ENCODE measurements around the gene CD70.
"Not testable (repeated sequence)": the region's sequence is repeated elsewhere in the genome, so short reads cannot be mapped to it uniquely, and the experiment has no call there.

CD70 gene

GRCh38 chr19:6598254-6598892 is 7.4 kb upstream of the CD70 start:
- DNase-seq (ENCODE audit: extremely low read depth in 1 of 2, low read depth in 1 of 2), result not testable (repeated sequence)

GRCh38 chr19:6597471-6598253 is 6.7 kb upstream of the CD70 start:
- DNase-seq (ENCODE audit: extremely low read depth in 1 of 2, low read depth in 1 of 2), result not testable (repeated sequence)

DNA sequence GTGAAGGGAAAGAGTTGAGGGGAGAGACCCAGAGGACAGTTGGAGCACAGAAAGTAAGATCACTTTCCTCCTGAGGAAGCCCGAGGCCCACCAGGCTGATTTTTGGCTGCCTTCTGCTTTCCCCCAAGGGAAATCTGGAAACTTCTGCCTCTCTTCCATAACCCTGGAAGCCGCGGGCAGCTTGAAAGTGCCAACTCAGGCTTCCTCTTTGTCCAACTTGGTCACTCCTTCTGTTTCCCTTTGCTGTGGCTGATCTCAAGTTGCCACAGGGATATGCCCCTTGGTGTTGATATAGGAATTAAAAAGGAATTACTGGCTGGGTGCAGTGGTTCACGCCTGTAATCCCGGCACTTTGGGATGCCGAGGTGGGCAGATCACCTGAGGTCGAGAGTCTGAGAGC is 5.7 kb upstream of the CD70 start:
- no peak for DNase-seq (ENCODE audit: extremely low read depth in 1 of 2, low read depth in 1 of 2)

DNA sequence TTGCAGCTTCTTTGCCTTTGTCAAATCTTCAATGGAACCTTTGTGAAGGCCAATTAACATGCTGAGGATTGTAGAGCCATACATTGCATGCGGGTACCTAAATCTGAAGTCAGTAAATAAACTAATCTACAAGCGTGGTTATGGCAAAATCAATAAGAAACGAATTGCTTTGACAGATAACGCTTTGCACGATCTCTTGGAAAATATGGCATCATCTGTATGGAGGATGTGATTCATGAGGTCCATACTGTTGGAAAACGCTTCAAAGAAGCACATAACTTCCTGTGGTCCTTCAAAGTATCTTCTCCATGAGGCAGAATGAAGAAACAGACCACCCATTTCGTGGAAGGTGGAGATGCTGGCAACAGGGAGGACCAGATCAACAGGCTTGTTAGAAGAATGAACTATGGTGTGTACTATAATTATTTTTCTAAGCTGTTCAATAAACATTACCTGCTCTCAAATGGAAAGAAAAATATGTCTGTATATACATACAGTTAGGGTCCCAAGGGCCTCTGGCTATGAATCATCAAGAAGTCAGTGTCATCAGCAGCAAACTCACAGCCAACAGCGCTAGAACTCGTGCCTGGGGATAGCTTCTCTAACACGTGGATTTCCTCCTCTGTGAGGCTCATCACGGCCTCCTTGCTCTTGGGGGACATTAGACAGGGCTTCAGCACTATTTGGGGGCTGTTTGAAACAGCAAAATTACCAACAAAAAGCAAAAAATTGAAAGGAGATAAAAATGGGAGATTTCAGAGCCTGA is 2.9 kb upstream of the CD70 start:
- no peak for DNase-seq (ENCODE audit: extremely low read depth in 1 of 2, low read depth in 1 of 2)

GRCh38 chr19:6590258-6590826 is 608 bp downstream of the CD70 start:
- no peak for DNase-seq (ENCODE audit: extremely low read depth in 1 of 2, low read depth in 1 of 2)

DNA sequence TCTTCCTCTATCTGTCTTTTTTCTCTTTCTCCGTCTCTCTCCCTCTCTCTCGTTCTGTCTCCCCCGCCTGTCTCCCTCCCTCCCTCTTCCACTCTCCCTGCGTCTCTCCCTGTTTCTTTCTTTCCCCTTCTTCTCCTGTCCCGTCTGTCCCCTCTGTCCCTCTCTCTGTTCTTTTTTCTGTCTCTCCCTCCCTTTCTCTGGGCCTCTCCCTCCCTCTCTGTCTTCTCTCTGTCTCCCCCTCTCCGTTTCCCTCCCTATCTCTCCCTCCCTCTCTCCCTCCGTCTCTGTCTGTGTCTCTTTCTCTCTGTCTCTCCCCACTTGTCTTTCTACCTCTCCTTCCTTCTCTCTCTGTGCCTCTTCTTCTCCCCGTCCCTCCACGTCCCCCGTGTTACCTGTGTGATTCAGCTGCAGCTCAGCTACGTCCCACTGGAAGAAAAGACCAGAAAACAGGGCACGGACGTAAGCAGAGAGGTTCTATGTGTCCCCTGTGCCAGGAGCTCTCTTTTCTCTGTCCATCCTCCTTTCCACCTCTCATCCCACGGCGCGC is 1.2 kb downstream of the CD70 start:
- no peak for DNase-seq (ENCODE audit: extremely low read depth in 1 of 2, low read depth in 1 of 2)

DNA sequence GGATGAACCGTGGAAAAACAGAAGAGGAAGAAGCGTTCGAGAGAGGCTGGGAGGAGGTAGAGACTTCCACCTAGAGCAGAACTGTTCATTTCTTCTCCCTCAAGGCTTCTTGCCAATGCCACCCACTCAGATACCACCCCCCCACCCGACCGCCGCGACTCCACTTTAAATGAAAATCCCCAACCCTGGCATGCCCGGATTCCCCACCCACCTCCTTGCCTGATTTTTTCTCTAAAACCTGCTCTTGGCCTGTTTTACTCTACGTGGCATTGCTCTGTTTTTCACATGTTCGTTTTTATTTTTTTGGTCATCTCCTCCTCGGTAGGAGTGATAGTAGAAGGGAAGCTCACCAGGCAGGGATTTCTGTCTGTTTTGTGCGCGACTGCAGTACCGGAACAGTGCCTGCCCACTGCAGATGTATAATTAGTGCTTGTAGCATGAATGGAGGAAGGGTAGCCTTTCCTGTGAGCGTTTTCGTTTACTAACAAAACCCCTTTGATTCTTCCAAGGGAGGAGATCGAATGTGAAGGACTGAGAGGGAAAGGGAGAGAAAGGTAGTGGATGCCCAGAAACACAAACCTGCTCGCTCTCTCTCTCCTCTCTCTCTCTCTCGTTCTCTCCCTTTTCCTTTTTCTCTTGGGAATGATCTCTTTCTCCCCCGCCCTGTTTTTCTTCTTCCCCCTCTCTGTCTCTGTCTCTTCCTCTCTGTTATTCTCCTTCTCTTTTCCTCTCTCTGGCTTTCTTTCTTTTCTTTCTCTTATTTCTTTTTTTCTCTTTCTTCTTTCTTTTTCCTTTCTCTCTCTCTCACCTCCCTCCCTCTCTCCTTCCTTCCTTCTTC is 2.2 kb downstream of the CD70 start:
- DNase-seq (ENCODE audit: extremely low read depth in 1 of 2, low read depth in 1 of 2), result no peak

DNA sequence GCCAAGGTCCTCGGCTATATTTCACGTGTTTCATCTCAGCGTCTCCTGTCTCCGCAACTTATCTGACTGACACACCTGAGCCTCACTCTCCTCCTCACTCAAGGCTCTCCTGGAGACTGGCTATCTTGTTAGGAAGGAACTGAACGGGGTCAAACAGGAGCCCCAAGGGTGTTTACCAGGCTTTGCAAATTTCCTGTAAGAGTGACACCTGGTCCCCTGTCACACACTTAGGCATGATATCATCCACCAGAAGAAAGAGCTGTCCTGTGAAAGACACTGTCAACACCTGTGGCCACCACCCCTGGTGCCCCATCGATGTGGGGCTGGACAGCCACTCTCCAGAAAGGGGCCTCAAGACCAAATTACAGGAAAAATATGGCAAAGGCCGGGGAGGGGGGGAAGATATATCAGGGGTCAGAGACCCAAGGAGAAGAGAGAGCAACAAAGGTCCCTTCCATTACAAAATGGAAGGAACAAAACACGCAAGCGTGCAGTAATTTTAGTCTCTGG is 2.9 kb downstream of the CD70 start:
- no peak for DNase-seq (ENCODE audit: extremely low read depth in 1 of 2, low read depth in 1 of 2)

DNA sequence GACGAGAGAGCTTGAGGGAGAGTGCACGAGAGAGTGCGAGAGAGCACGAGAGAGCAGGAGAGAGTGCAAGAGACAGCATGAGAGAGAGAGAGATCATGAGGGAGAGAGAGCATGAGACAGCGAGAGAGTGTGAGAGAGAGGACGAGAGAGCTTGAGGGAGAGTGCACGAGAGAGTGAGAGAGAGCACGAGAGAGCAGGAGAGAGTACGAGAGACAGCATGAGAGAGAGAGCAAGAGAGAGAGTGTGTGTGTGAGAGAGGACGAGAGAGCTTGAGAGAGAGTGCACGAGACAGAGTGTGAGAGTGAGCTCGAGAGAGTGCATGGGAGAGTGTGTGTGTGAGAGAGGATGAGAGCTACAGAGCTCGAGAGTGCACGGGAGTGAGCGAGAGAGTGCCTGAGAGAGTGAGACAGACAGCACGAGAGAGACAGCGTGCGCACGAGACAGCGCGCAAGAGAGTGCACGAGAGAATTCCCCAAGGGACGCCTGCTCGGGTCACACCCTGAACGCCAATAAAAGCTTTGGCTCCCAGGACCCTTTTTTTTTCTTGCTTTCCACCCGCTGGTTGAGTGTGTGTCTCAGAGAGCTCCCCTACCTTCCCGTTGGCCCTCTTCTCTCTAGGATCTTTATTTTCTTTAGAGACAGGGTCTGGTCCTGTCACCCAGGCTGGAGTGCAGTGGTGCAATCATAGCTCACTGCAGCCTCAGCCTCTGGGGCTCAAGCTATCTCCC is 3.7 kb downstream of the CD70 start:
- DNase-seq (ENCODE audit: extremely low read depth in 1 of 2, low read depth in 1 of 2), result no peak

- no peak for DNase-seq (ENCODE audit: extremely low read depth in 1 of 2, low read depth in 1 of 2)
Measured at GRCh38 chr19:6586726-6587092, 4.2 kb downstream of the CD70 start.

DNA sequence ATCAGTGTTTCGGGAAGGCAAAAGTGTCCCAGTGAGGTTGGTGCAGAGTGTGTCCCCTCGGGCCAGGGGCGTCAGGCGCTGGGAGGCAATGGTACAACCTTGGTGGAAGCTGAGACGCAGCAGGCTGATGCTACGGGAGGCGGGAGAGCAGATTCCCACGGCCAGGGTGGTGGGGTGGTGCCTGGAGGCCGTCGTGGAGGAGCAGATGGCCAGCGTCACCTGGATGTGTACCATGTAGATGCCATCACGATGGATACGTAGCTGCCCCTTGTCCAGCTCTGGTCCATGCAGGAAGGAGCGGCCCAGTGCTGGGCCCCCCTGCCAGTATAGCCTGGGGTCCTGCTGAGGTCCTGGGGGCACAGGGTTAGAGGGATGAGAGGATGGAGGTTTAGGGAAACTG is 4.9 kb downstream of the CD70 start:
- no peak for DNase-seq (ENCODE audit: extremely low read depth in 1 of 2, low read depth in 1 of 2)

- not testable (repeated sequence) for DNase-seq (ENCODE audit: extremely low read depth in 1 of 2, low read depth in 1 of 2)
Measured at GRCh38 chr19:6582515-6583484, 8.2 kb downstream of the CD70 start.

GRCh38 chr19:6580313-6580712 is 10.6 kb downstream of the CD70 start:
- no peak for DNase-seq (ENCODE audit: extremely low read depth in 1 of 2, low read depth in 1 of 2)

GRCh38 chr19:6579450-6580178 is 11.3 kb downstream of the CD70 start:
- DNase-seq (ENCODE audit: extremely low read depth in 1 of 2, low read depth in 1 of 2), result no peak

DNA sequence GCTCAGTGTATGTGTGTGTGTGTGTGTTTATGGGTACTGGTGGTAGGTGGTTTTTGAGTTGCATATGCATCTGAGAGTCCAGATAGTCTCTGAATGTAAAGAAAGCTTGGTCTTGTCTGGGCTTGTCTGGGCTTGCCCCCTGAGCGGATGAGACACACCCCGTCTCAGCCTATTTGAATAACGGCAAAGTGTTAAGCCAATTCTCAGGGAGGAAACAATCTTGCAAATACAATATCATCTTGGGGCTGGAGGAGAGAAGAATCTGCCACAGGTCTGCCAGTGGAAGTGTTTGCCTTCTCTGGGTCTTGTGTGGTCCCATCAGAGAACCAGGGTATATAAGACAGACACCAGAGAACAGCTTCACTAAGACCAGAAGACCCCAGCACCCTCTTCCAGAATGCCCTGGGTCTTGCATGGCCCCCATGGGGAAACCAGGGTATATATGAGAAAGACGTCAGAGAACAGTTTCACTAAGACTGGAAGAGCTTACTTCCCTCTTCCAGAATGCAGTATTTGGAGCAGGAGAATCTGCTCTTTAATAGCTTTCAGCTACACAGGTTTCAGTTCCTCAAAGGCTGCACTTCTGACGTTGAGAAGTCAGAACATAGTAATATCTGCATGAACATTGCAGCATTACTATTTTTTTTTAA is 13.3 kb downstream of the CD70 start:
- no peak for DNase-seq (ENCODE audit: extremely low read depth in 1 of 2, low read depth in 1 of 2)

DNA sequence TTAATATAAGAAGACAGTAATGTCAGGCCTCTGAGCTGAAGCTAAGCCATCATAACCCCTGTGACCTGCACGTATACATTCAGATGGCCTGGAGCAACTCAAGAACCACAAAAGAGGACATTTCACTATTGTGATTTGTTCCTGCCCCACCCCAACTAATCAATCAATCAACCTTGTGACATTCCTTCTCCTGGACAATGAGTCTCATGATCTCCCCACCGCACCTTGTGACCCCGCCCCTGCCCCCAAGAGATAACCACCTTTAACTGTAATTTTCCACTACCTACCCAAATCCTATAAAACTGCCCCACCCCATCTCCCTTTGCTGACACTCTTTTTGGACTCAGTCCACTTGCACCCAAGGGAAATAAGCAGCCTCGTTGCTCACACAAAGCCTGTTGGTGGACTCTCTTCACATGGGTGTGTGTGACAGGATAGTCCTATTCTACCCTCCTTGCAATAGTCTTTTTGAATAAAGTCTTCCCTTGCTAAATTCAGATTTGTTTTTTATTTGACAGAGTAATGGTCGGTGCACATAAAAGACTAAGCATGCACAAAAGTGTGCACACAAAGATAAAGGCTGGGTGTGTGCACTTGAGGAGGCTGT is 14.0 kb downstream of the CD70 start:
- no peak for DNase-seq (ENCODE audit: extremely low read depth in 1 of 2, low read depth in 1 of 2)

- no peak for DNase-seq (ENCODE audit: extremely low read depth in 1 of 2, low read depth in 1 of 2)
Measured at GRCh38 chr19:6573350-6573749, 17.6 kb downstream of the CD70 start.

Data from stimulated activated CD8-positive, alpha-beta memory T cell treated with anti-CD3 and anti-CD28 coated beads, Interleukin-7, amount 100 ng/mL, for 48 hours (primary cell).